Measurements from ENCODE around the gene ANKS3. TPM values are rescaled to one million over a fixed set of nuclear protein-coding genes. Genes with fewer than 3 reads are reported as not detected.
A peak's percentile ranks its signal among the peaks of the same experiment; 100 is the strongest.

Gene ANKS3
- total RNA-seq, 1 donor from 2014 or later: 20.6 TPM

GRCh38 chr16:4734730-4735535, 862 bp upstream of the ANKS3 start:
- DNase-seq (ENCODE audit: low spot score): peak; percentile 89
- intact Hi-C loops (cut with micrococcal nuclease): loop anchor here (1.0 to 10.0 kb wide), 4 partner anchors 32 to 220 kb away; partner anchors contain the start of genes GLYR1, ROGDI, SEC14L5 and UBN1
- Mint-ChIP-seq H3K27me3 (ENCODE audit: low read depth) (no peaks in the 10 kb centered on the region), H3K4me1 (ENCODE audit: low read depth) (peaks cover 12% of the 10 kb centered on the region), H3K27ac (peak overlapping the region; percentile 69), H3K36me3 (ENCODE audit: low read depth) (peaks cover 4% of the 10 kb centered on the region), H3K9me3 (no peaks in the 10 kb centered on the region), H3K4me3 (ENCODE audit: low read depth) (peak overlapping the region; percentile 85)

DNA sequence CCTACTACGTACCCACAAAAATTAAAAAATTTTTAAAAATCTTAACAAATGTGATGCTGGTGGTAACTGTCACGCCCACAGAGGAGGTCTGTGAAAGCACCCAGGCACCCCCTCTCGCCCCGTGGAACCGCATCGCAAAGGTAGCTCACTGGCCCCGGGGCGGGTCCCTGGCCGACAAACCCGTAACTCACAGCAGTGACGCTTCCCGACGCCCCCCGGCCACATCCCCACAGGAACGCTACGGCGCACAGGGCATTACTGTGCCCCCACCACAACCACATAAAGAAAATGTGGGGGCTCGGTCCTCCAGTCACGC, 366 bp downstream of the ANKS3 start:
- Mint-ChIP-seq H3K4me1 (ENCODE audit: low read depth) (peaks cover 12% of the 10 kb centered on the region), H3K4me3 (ENCODE audit: low read depth) (peak overlapping the region; percentile 85), H3K9me3 (no peaks in the 10 kb centered on the region), H3K27ac (peak overlapping the region; percentile 47), H3K27me3 (ENCODE audit: low read depth) (no peaks in the 10 kb centered on the region), H3K36me3 (ENCODE audit: low read depth) (peaks cover 4% of the 10 kb centered on the region)
- intact Hi-C loops (cut with micrococcal nuclease): loop anchor here (1.0 to 10.0 kb wide), 4 partner anchors 34 to 221 kb away; partner anchors contain the start of genes GLYR1, ROGDI, SEC14L5 and UBN1
- no peak for DNase-seq (ENCODE audit: low spot score)

GRCh38 chr16:4733211-4733742, 794 bp downstream of the ANKS3 start:
- H3K4me1 Mint-ChIP-seq (ENCODE audit: low read depth): peaks cover 12% of the 10 kb centered on the region
- H3K9me3 Mint-ChIP-seq: no peaks in the 10 kb centered on the region
- H3K27me3 Mint-ChIP-seq (ENCODE audit: low read depth): no peaks in the 10 kb centered on the region
- H3K27ac Mint-ChIP-seq: peak overlapping the region; percentile 47
- intact Hi-C loops (cut with micrococcal nuclease): loop anchor here (10.0 kb wide), 1 partner anchor 222 kb away; the partner anchor contains the start of gene SEC14L5
- H3K4me3 Mint-ChIP-seq (ENCODE audit: low read depth): peak overlapping the region; percentile 85
- peaks cover 4% of the 10 kb centered on the region for H3K36me3 Mint-ChIP-seq (ENCODE audit: low read depth)
- no peak for DNase-seq (ENCODE audit: low spot score)

GRCh38 chr16:4729876-4730275, 4.2 kb downstream of the ANKS3 start:
- H3K36me3 Mint-ChIP-seq (ENCODE audit: low read depth): peaks cover 4% of the 10 kb centered on the region
- H3K27me3 Mint-ChIP-seq (ENCODE audit: low read depth): no peaks in the 10 kb centered on the region
- no peaks in the 10 kb centered on the region for H3K9me3 Mint-ChIP-seq
- intact Hi-C loops (cut with micrococcal nuclease): loop anchor here (10.0 kb wide), 1 partner anchor 225 kb away; the partner anchor contains the start of gene SEC14L5
- DNase-seq (ENCODE audit: low spot score): no peak
- no peak overlapping the region for H3K27ac Mint-ChIP-seq
- H3K4me3 Mint-ChIP-seq (ENCODE audit: low read depth): no peak overlapping the region
- H3K4me1 Mint-ChIP-seq (ENCODE audit: low read depth): peaks cover 7% of the 10 kb centered on the region

- intact Hi-C loops (cut with micrococcal nuclease): no loop called here
These were observed 5.4 kb downstream of the ANKS3 start for GRCh38 chr16:4728676-4729075.

GRCh38 chr16:4726616-4727015, 7.5 kb downstream of the ANKS3 start:
- Mint-ChIP-seq H3K27me3 (ENCODE audit: low read depth) (no peaks in the 10 kb centered on the region), H3K27ac (no peak overlapping the region), H3K4me3 (ENCODE audit: low read depth) (no peak overlapping the region), H3K9me3 (no peaks in the 10 kb centered on the region), H3K36me3 (ENCODE audit: low read depth) (peaks cover 11% of the 10 kb centered on the region), H3K4me1 (ENCODE audit: low read depth) (no peaks in the 10 kb centered on the region)
- DNase-seq (ENCODE audit: low spot score): no peak
- intact Hi-C loops (cut with micrococcal nuclease): no loop called here

More at GRCh38 chr16:4728676-4729075, 5.4 kb downstream of the ANKS3 start:
- H3K4me1 Mint-ChIP-seq (ENCODE audit: low read depth): peaks cover 7% of the 10 kb centered on the region
- H3K27ac Mint-ChIP-seq: no peak overlapping the region
- H3K27me3 Mint-ChIP-seq (ENCODE audit: low read depth): no peaks in the 10 kb centered on the region
- peaks cover 4% of the 10 kb centered on the region for H3K36me3 Mint-ChIP-seq (ENCODE audit: low read depth)
- DNase-seq (ENCODE audit: low spot score): no peak
- no peak overlapping the region for H3K4me3 Mint-ChIP-seq (ENCODE audit: low read depth)
- H3K9me3 Mint-ChIP-seq: no peaks in the 10 kb centered on the region

DNA sequence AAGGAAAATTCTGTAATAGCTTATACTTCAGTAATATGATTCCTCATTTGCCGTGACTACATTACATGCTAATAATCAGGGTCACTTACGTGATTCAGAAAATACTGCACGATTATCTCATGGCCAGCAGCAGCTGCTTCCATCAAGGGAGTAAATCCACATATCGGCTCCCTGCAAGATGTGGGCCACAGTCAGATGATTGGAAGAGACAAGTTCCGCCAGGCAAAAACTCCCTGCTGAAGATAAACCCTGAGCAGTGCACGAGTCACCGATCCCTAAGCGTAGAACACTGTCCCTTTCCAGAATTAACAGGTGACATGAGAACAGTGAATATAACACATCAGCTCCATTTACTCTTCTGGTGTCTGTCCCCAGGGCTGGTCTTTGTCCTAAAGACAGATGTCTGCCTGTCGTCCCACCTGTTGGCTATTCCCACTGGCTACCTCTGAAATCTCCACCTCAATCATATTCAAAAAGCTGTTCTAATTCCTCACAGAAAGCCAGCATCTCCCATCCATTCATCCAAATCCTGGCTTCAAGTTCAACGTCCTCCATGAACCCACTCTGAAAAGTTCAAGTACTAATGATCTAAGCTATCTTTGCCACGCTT, 9.3 kb downstream of the ANKS3 start:
- Mint-ChIP-seq H3K27me3 (ENCODE audit: low read depth) (no peaks in the 10 kb centered on the region), H3K9me3 (no peaks in the 10 kb centered on the region), H3K27ac (no peak overlapping the region), H3K4me1 (ENCODE audit: low read depth) (no peaks in the 10 kb centered on the region), H3K36me3 (ENCODE audit: low read depth) (peaks cover 7% of the 10 kb centered on the region), H3K4me3 (ENCODE audit: low read depth) (no peak overlapping the region)
- intact Hi-C loops (cut with micrococcal nuclease): no loop called here
- no peak for DNase-seq (ENCODE audit: low spot score)

DNA sequence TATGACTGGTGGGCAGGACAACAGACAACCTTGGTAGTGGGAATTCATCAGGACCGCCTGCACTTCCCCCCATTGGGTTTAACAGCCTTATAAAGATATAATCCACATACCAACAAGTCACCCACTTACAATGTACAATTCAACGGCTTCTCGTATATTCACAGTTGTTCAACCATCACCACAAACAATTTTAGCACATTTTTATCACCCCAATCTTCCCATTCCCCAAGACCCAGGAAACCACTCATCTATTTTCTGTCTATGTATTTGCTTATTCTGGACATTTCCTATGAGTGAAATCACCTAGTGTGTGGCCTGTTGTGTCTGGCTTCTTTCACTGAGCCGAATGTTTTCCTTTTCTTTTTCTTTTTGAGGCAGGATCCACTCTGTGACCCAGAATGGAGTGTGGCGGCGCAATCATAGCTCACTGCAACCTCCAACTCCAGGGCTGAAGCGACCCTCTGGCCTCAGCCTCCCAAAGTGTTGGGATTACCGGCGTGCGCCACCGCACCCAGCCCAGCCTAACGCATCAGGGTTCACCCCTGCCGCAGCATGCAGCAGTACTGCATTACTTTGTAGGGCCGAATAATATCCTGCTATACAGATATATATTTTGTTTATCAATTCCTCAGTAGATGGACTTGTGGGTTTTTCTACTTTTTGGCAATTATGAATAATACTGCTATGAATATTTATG, 10.9 kb downstream of the ANKS3 start:
- Mint-ChIP-seq H3K4me3 (ENCODE audit: low read depth) (no peak overlapping the region), H3K27me3 (ENCODE audit: low read depth) (no peaks in the 10 kb centered on the region), H3K9me3 (no peaks in the 10 kb centered on the region), H3K36me3 (ENCODE audit: low read depth) (peaks cover 7% of the 10 kb centered on the region), H3K4me1 (ENCODE audit: low read depth) (no peaks in the 10 kb centered on the region), H3K27ac (no peak overlapping the region)
- no peak for DNase-seq (ENCODE audit: low spot score)
- intact Hi-C loops (cut with micrococcal nuclease): no loop called here

GRCh38 chr16:4718466-4718865, 15.6 kb downstream of the ANKS3 start:
- Mint-ChIP-seq H3K4me1 (ENCODE audit: low read depth) (no peaks in the 10 kb centered on the region), H3K4me3 (ENCODE audit: low read depth) (no peak overlapping the region), H3K36me3 (ENCODE audit: low read depth) (peaks cover 7% of the 10 kb centered on the region), H3K27me3 (ENCODE audit: low read depth) (no peaks in the 10 kb centered on the region), H3K27ac (no peak overlapping the region), H3K9me3 (no peaks in the 10 kb centered on the region)
- no peak for DNase-seq (ENCODE audit: low spot score)
- intact Hi-C loops (cut with micrococcal nuclease): no loop called here

DNA sequence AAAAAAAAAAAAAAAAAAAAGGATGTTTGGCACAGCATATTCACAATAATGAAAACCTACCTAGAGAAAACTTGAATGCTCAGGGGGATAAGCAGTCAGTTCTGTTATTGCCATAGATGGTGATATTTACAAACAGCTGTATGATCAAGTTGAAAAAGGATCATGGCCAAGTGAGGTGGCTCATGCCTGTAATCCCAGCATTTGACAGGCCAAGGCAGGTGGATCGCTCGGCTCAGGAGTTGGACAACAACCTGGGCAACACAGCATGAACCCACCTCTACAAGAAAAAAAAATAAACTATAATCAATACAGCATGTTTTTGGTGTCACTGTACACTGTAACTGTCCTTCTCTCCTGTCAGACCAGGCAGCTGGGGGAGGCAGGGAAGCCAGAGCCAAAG, 19.1 kb downstream of the ANKS3 start:
- intact Hi-C loops (cut with micrococcal nuclease): no loop called here
- Mint-ChIP-seq H3K36me3 (ENCODE audit: low read depth) (peaks cover 7% of the 10 kb centered on the region), H3K4me1 (ENCODE audit: low read depth) (no peaks in the 10 kb centered on the region), H3K27ac (no peak overlapping the region), H3K27me3 (ENCODE audit: low read depth) (no peaks in the 10 kb centered on the region), H3K9me3 (no peaks in the 10 kb centered on the region), H3K4me3 (ENCODE audit: low read depth) (no peak overlapping the region)
- DNase-seq (ENCODE audit: low spot score): no peak

DNA sequence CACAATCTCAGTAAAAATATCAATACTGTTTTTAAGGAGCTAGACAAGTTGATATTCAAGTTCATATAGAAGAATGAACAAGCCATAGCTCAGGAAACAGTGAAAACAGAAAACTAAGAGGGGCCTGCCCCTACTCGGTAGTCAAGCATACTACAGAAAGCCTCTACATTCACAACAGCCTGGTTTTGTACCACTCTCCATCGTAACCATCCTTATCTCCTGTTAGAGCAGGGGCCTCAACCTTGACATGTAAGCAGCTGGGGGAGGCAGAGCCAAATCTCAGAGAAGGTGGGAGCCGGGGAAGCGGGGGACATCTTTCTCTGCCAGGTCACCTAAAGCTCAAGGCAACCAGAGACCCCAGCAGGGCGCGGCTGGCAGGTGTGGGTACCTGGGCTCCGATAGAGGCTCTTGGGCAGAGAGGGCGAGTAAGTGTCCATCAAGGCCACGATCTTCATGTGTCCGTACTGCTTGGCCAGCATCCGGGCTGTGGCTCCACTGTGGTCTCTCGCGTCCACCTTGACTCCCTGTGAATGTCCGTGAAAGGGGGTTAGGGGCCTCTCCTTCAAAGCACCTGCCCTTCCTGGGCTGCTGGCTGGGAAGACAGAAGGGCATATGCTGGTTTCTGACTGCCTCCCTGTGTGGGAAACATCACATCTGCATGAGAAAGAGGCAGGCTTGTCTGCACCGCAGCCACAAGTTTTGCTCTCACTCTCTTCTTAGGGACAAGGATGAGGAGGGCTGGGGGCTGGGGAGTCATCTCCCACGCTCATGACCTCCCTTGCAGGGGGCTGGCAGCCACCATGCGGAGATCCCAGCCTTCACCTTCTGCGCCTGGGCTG, 20.2 kb downstream of the ANKS3 start:
- no peaks in the 10 kb centered on the region for H3K9me3 Mint-ChIP-seq
- no peak overlapping the region for H3K27ac Mint-ChIP-seq
- H3K27me3 Mint-ChIP-seq (ENCODE audit: low read depth): no peaks in the 10 kb centered on the region
- H3K36me3 Mint-ChIP-seq (ENCODE audit: low read depth): peaks cover 13% of the 10 kb centered on the region
- H3K4me3 Mint-ChIP-seq (ENCODE audit: low read depth): no peak overlapping the region
- no peaks in the 10 kb centered on the region for H3K4me1 Mint-ChIP-seq (ENCODE audit: low read depth)
- DNase-seq (ENCODE audit: low spot score): no peak
- intact Hi-C loops (cut with micrococcal nuclease): no loop called here

GRCh38 chr16:4709481-4709880, 24.6 kb downstream of the ANKS3 start:
- peaks cover 23% of the 10 kb centered on the region for H3K36me3 Mint-ChIP-seq (ENCODE audit: low read depth)
- no peak overlapping the region for H3K27ac Mint-ChIP-seq
- no peak for DNase-seq (ENCODE audit: low spot score)
- H3K4me3 Mint-ChIP-seq (ENCODE audit: low read depth): no peak overlapping the region
- intact Hi-C loops (cut with micrococcal nuclease): no loop called here
- no peaks in the 10 kb centered on the region for H3K9me3 Mint-ChIP-seq
- no peaks in the 10 kb centered on the region for H3K4me1 Mint-ChIP-seq (ENCODE audit: low read depth)
- no peaks in the 10 kb centered on the region for H3K27me3 Mint-ChIP-seq (ENCODE audit: low read depth)

Data from activated T-helper 2 cell treated with anti-CD3 and anti-CD28 coated beads, Interferon-gamma antibody, Interleukin-2, Interleukin-4, amounts not matched to agents 10 μg/mL and 5 μg/mL and 100 μg/mL, durations not matched to agents 14 hours and 24 hours and 36 hours (primary cell).